Neural cell (in vitro differentiated cells): ENCODE data around the gene FBXO38. TPM values are rescaled to one million over a fixed set of nuclear protein-coding genes. Genes with fewer than 3 reads are reported as not detected.

Experiments used
- H2AFZ ChIP-seq: fragments of 200-600, 300-800 bp; sonication (generic), shearing (Covaris generic); 2 replicates; pipeline ENCODE4 v1.6.0; 2014; ENCODE audit warnings: low read depth, mild to moderate bottlenecking, antibody characterized with exemption, low read length, moderate library complexity
- H3F3A ChIP-seq: fragments of 200-600 bp; shearing (Covaris generic); 2 replicates; pipeline ENCODE4 v1.6.1; 2016; ENCODE audit warnings: mild to moderate bottlenecking, moderate library complexity, mixed read lengths, antibody characterized with exemption, low read length; ENCODE audit not compliant: insufficient read depth, poor library complexity, severe bottlenecking
- H3K27ac ChIP-seq: fragments of 200-600, 300-800 bp; sonication (generic), shearing (Covaris generic); 2 replicates; pipeline ENCODE4 v1.5.1; 2014; ENCODE audit warnings: mild to moderate bottlenecking, low read length, moderate library complexity
- H3K27me3 ChIP-seq: fragments of 300-800, 200-600 bp; sonication (generic), shearing (Covaris generic); 2 replicates; pipeline ENCODE4 v1.6.0; 2014; ENCODE audit warnings: mild to moderate bottlenecking, low read depth, low read length, moderate library complexity; ENCODE audit not compliant: insufficient read depth
- H3K36me3 ChIP-seq: fragments of 300-800, 200-600 bp; sonication (generic), shearing (Covaris generic); 2 replicates; pipeline ENCODE4 v1.5.1; 2014; ENCODE audit warnings: mild to moderate bottlenecking, antibody characterized with exemption, low read length, moderate library complexity; ENCODE audit not compliant: insufficient read depth
- H3K4me2 ChIP-seq: fragments of 300-800, 200-600 bp; sonication (generic), shearing (Covaris generic); 2 replicates; pipeline ENCODE4 v1.6.0; 2014; ENCODE audit warnings: mild to moderate bottlenecking, low read length
- H3K4me3 ChIP-seq: fragments of 300-800, 200-600 bp; sonication (generic), shearing (Covaris generic); 2 replicates; pipeline ENCODE4 v1.5.1; 2014; ENCODE audit warnings: mild to moderate bottlenecking, low read length, moderate library complexity
- H3K79me2 ChIP-seq: fragments of 200-600 bp; shearing (Covaris generic); replicated peaks from 2 replicates; pipeline ENCODE4 v1.6.0; 2014; ENCODE audit warnings: mild to moderate bottlenecking, low read length, moderate library complexity; ENCODE audit not compliant: insufficient read depth
- H3K9ac ChIP-seq: fragments of 300-800, 200-600 bp; sonication (generic), shearing (Covaris generic); 2 replicates; pipeline ENCODE4 v1.6.1; 2016; ENCODE audit warnings: mild to moderate bottlenecking, low read length, mixed read lengths
- H3K9me2 ChIP-seq: fragments of 200-600 bp; shearing (Covaris generic); 2 replicates; pipeline ENCODE4 v1.6.1; 2016; ENCODE audit warnings: mild to moderate bottlenecking, low read length, mixed read lengths; ENCODE audit not compliant: insufficient read depth
- H3K9me3 ChIP-seq: fragments of 200-600, 300-800 bp; sonication (generic), shearing (Covaris generic); 2 replicates; pipeline ENCODE4 v1.6.1; 2016; ENCODE audit warnings: mild to moderate bottlenecking, mixed run types, low read length, moderate library complexity, mixed read lengths
- H4K20me1 ChIP-seq: fragments of 200-600 bp; shearing (Covaris generic); 2 replicates; pipeline ENCODE4 v1.6.1; 2016; ENCODE audit warnings: mild to moderate bottlenecking, mixed run types; ENCODE audit not compliant: insufficient read depth
- EP300 ChIP-seq: fragments of 450-650 bp; conservative IDR thresholded peaks from 2 replicates; pipeline ENCODE4 v1.6.1; 2014; ENCODE audit warnings: antibody characterized with exemption, mild to moderate bottlenecking, moderate library complexity; ENCODE audit not compliant: poor library complexity, severe bottlenecking
- EZH2 ChIP-seq: fragments of 200-600, 300-800 bp; shearing (Covaris generic), sonication (generic); IDR thresholded peaks from 2 replicates; pipeline ENCODE4 v1.6.1; 2014; ENCODE audit warnings: antibody characterized with exemption, low read length, borderline replicate concordance, mild to moderate bottlenecking; ENCODE audit not compliant: insufficient read depth, poor library complexity, severe bottlenecking
- MXI1 ChIP-seq: fragments of 450-650 bp; conservative IDR thresholded peaks from 2 replicates; pipeline ENCODE4 v1.6.1; 2014; ENCODE audit warnings: antibody characterized with exemption, mild to moderate bottlenecking; ENCODE audit not compliant: poor library complexity, severe bottlenecking
- POLR2AphosphoS5 ChIP-seq: IDR thresholded peaks from 2 replicates; pipeline ENCODE4 v1.6.1; 2012
- RAD21 ChIP-seq: fragments of 450-650 bp; conservative IDR thresholded peaks from 2 replicates; pipeline ENCODE4 v1.6.1; 2014; ENCODE audit warnings: antibody characterized with exemption, mild to moderate bottlenecking, moderate library complexity
- REST ChIP-seq: IDR thresholded peaks from 2 replicates; pipeline ENCODE4 v1.6.1; 2012; ENCODE audit warnings: borderline replicate concordance
- SMC3 ChIP-seq: fragments of 450-650 bp; conservative IDR thresholded peaks from 2 replicates; pipeline ENCODE4 v1.6.1; 2014; ENCODE audit warnings: antibody characterized with exemption, mild to moderate bottlenecking, moderate library complexity; ENCODE audit not compliant: poor library complexity
- TAF1 ChIP-seq: IDR thresholded peaks from 2 replicates; pipeline ENCODE4 v1.6.1; 2012; ENCODE audit warnings: low read depth
- polyA plus RNA-seq: library from polyadenylated mRNA; depleted of rRNA; stranded (reverse); fragments of >200 nt; gene quantifications from 2 replicates; pipeline ENCODE4 v1.2.3, GENCODE V29; 2014
- TF ChIP-seq, protein P1 (sequence below): fragments of 450-650 bp; IDR thresholded peaks from 2 replicates; pipeline ENCODE4 v1.5.1; 2014; ENCODE audit warnings: antibody characterized with exemption, mild to moderate bottlenecking, moderate library complexity; ENCODE audit not compliant: poor library complexity, severe bottlenecking

FBXO38 gene
- polyA plus RNA-seq, 1 donor from 2014 or later = 69.1 TPM

- Histone ChIP-seq H3K4me3 (no peak overlapping the region), H3K36me3 (no peaks in the 10 kb centered on the region), H3K9me2 (no peaks in the 10 kb centered on the region), H3K27me3 (no peaks in the 10 kb centered on the region), H3K27ac (no peak overlapping the region), H3K4me2 (no peak overlapping the region), H3K9me3 (peaks cover 7% of the 10 kb centered on the region), H4K20me1 (no peaks in the 10 kb centered on the region), H2AFZ (no peak overlapping the region), H3F3A (no peaks in the 10 kb centered on the region), H3K9ac (no peak overlapping the region), H3K79me2 (no peaks in the 10 kb centered on the region)
- TF ChIP-seq EZH2 (no peak), POLR2AphosphoS5 (no peak), TAF1 (no peak)
These were observed 10.9 kb upstream of the FBXO38 start for GRCh38 chr5:148372893-148373292.

DNA sequence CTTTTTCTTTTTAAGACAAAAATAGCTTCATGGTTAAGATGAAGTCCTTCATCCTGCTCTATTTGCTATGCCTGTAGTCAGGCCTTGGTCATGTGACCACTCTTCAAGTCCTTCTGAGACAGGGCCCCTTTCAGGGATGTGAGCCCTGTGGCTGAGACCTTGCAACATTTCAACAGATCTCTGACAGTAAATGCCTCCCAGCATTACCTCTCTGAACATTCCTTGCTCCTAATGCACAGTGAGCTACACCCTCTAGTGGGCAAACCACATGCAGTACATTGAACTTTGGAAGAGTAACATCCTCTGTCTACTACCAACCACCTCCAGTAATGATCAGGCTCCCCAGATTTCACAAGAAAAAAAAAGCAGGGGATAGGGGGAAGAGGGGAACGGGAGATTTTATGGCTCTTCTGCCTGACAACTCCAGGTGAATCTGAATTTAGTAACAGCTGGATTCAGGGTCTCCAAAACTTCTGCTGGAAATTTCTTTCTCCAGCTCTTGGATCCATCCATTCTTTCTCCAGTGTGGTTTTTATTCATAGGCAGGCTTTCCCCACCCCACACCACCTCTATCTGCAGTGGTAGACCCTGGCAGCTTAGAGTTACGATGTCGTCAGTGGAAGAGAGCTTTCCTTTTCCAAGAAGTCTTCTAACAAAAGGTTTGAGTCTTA, 8.9 kb upstream of the FBXO38 start:
- Histone ChIP-seq H4K20me1 (no peaks in the 10 kb centered on the region), H3K79me2 (no peaks in the 10 kb centered on the region), H3K4me3 (no peak overlapping the region), H3K27ac (no peak overlapping the region), H3K36me3 (no peaks in the 10 kb centered on the region), H3F3A (no peaks in the 10 kb centered on the region), H3K9me2 (no peaks in the 10 kb centered on the region), H2AFZ (no peak overlapping the region), H3K9ac (no peak overlapping the region), H3K4me2 (no peak overlapping the region), H3K27me3 (no peaks in the 10 kb centered on the region), H3K9me3 (no peaks in the 10 kb centered on the region)
- TF ChIP-seq EP300 (no peak), POLR2AphosphoS5 (no peak), REST (no peak), SMC3 (peak; percentile 86), TAF1 (no peak), MXI1 (no peak), EZH2 (no peak), RAD21 (peak; percentile 79)
- TF ChIP-seq, protein P1, sequence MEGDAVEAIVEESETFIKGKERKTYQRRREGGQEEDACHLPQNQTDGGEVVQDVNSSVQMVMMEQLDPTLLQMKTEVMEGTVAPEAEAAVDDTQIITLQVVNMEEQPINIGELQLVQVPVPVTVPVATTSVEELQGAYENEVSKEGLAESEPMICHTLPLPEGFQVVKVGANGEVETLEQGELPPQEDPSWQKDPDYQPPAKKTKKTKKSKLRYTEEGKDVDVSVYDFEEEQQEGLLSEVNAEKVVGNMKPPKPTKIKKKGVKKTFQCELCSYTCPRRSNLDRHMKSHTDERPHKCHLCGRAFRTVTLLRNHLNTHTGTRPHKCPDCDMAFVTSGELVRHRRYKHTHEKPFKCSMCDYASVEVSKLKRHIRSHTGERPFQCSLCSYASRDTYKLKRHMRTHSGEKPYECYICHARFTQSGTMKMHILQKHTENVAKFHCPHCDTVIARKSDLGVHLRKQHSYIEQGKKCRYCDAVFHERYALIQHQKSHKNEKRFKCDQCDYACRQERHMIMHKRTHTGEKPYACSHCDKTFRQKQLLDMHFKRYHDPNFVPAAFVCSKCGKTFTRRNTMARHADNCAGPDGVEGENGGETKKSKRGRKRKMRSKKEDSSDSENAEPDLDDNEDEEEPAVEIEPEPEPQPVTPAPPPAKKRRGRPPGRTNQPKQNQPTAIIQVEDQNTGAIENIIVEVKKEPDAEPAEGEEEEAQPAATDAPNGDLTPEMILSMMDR = peak; percentile 78
